NCI-H345 treated with DMSO at 0.1 percent for 48 hours (cell line): ENCODE data around the gene TBC1D22A.

Experiments
- DNase-seq: peaks from one replicate; lab custom pipeline; 2025; ENCODE audit not compliant: unreplicated experiment; lab: John Stamatoyannopoulos, UW

Gene TBC1D22A

GRCh38 chr22:46876357-46876934 lies 114.0 kb downstream of the TBC1D22A start:
- no peak for DNase-seq

DNA sequence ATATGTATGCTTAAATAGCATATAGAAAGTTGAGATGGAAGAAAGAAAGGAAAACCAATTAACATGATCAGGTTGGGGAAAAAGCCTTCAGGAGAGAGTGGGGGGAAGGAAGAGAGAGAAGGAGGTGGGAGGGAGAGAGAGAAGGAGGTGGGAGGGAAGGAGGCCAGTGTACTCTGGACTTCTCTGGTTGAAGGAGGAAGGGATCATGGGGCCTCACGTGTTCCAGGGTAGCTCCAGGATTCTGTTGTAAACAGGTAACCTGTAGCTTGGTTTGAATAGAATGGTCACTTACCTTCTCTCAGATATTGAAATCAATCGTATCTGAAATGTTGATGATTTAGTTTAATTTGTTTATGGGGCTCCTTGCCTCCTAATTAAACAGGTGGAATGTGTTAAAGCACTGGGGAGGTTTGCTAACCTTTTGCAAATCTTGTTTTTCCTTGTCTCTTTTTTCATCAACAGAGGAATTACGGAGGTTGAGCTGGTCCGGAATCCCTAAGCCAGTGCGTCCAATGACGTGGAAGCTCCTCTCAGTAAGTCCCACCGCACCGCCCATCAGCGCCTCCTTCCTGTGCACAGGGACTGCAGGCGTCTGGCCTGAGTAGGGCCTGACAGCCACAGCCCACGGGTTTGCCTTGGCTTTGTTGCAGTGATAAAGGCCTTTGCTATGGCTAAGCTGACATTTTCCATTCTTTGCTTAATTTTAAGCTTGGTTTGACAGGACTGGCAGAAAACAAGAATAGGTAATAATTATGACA lies 115.9 kb downstream of the TBC1D22A start:
- no peak for DNase-seq

- no peak for DNase-seq
Measured at GRCh38 chr22:46879083-46879482, 116.6 kb downstream of the TBC1D22A start.

DNA sequence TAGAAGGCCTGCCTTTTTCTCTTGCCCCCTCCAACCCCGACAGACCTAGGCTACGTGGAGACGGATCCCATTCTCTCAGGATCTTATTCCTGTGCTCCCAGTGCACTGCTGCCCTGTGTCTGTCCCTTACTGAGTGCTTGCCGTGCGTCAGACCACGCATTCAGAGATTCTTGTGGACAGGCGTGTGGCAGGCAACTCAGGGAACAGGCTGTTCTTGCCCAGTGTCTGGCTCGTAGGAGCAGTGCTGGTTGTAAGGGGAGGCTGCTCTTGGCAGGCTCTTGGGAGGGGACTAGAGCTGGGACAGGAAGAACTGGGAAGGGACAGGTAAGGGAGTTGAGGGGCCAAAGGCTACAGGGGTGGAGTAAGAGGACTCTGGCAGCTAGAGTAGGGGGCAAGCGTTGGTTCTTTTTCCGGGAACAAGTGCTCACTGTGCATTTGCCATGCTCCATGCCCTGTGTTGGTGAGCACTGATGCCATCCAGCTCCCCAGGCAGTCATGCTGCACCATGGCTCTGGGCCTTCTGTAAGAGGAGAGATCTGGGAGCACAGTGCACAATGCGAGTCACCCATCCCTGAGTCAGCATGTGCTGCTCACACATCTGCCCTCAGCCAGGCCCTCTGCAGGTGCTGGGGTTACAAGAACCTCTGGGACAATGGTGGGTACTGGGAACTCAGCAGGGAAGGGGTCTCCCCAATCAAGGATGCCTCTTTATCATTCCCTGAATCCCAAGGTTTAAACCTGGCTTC lies 119.1 kb downstream of the TBC1D22A start:
- no peak for DNase-seq

DNA sequence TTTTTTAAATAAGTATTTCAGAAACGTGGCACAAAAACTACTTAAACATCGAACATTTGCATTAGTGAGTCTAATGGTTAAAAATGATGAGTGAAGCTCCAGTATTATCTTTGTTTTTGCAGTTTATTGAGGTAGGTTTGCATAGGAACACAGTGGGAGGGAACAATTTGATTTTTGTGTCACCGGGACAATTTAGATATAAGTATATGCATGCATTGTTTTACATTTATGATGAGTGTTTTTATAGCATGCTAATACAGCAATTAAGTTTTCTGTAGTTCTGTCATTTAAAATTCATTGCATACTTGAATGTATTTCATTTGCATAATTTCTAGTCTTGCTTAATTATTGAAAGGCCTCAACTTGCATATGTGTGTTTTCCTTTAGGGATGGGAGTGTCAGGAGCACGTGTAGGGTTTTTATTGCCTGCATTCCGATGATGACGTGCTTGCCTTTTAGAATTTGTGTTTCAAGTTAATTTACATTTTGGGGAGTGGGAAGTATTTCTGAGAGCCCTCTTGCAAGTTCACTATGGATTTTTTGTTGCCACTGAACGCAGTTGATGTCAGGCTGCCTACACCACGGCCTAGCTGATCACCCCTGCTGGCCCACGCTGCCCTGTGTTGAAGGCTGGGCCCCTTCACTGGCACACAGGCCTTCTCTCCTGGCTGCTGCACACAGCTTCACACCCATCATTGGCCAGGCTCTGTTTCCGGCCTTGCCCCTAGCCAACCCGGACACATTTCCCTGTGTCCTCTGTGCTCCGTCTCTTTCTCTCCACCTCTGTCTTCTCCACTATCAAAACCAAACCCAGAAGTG lies 120.9 kb downstream of the TBC1D22A start:
- DNase-seq = no peak

DNA sequence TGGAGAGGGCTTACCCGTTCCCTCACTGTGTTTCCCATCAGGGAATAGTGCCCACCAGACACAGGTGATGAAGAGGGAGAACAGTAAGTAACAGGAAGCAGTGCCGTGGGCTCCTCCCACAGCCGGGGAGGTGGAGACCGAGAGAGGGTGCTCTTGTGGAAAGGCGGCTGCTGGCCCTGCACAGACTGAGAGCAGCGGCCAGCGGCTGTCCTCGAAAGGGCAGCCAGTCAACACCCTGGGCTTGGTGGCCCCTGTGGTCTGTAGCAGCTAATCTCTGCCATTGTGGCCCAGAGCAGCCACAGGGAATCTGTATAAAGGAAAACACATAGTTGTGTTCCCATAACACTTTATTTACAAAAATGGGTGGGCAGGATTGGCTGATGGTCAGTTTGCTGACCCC lies 121.9 kb downstream of the TBC1D22A start:
- DNase-seq = no peak

DNA sequence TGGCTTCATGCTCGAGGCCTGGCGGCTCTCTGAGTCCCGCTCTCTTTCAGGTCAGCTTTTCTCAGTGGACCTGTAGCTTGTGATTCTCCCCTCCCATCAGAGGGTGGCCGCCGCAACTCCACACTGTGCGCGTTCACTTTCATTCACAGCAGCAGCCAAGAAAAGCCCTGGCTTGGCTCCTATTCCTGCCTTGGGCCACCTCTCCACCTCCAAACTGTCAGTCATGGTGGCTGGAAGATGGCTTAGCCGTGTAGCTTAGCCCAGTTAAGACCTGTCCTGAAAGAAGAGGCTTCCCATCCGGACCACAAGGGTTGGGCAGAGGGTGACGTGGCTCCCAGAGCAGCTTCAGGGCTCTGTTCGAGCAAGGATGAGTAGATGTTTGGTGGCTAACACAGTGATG lies 125.5 kb downstream of the TBC1D22A start:
- no peak for DNase-seq

DNA sequence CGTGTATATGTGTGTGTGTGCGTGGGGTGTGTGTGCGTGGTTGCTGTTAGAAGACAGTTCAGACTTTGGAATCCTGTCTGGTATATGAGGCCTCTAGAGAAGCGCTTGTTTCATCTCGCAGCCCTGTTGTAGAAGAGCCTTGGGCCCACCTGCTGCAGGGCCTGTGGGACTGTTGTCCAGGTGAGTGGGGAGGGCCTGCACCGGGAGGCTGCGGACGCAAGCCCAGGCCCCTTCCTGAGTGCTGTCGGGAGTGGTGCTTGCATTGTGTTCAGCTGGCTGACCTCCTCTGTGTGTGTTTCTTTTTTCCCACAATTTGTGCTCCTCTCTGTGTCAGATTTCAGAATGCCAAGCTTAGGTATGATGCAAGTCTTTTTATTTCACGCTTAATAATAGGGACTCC lies 128.4 kb downstream of the TBC1D22A start:
- no peak for DNase-seq

- DNase-seq = no peak
Measured at GRCh38 chr22:46891382-46891951, 129.0 kb downstream of the TBC1D22A start.

DNA sequence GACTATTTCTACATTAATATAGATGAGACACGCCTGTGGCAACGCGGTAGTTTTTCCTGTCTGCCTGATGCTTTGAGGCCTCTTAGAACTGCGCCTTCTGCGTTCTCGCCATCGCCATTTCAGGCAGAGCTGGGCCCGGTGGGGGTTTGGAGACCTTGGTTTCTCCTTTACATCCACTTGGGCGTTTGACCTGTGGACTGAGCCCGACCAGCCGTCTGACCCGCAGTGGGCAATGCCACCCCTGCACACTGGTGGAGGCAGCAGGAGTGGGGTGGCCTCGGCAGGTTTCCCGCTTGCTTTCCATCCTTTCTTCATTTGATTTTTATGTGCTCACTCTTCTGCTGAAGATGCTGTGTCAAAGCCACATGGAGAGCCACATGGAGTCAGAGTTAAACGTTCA lies 130.4 kb downstream of the TBC1D22A start:
- no peak for DNase-seq

GRCh38 chr22:46893281-46894020 lies 131.0 kb downstream of the TBC1D22A start:
- no peak for DNase-seq

- no peak for DNase-seq
Measured at GRCh38 chr22:46894081-46894671, 131.7 kb downstream of the TBC1D22A start.

GRCh38 chr22:46894851-46895640 lies 132.6 kb downstream of the TBC1D22A start:
- no peak for DNase-seq

DNA sequence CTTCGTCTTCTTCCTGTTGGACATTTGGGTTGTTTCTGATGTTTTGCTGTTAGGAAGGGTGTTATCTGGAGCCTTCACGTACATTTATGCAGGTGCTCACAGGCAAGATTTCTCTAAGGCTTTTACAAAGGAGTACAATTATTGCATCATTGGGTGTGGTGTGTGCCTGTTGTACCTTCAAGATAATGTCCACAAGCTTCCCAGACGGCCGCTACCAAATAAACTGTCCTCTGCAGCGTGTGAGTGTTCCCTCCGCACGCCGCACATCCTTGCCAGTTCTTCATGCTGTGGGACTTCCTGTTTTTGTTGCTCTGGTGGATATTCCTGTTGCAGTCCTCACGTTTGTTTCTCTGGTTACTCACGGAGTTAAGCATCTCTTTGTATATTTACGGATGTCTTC lies 133.3 kb downstream of the TBC1D22A start:
- no peak for DNase-seq

DNA sequence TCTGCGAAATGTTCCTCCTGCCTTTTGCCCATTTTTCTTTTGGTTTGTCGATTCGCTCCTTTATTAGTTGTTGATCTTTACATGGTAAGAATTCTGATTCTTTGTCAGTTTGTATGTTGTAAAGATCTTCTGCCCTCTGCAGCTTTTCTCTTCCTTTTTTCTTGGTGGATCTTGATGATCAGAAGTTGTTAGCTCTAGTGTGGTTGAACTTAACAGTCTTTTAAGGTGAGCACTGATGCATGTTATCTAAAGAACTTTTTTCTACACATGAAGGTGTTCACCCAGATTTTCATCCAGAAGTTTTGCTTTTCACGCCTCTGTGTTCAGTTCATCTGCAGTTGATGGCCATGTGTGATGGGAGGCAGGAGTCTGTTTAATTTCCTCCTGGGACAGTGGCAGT lies 133.7 kb downstream of the TBC1D22A start:
- DNase-seq = no peak

DNA sequence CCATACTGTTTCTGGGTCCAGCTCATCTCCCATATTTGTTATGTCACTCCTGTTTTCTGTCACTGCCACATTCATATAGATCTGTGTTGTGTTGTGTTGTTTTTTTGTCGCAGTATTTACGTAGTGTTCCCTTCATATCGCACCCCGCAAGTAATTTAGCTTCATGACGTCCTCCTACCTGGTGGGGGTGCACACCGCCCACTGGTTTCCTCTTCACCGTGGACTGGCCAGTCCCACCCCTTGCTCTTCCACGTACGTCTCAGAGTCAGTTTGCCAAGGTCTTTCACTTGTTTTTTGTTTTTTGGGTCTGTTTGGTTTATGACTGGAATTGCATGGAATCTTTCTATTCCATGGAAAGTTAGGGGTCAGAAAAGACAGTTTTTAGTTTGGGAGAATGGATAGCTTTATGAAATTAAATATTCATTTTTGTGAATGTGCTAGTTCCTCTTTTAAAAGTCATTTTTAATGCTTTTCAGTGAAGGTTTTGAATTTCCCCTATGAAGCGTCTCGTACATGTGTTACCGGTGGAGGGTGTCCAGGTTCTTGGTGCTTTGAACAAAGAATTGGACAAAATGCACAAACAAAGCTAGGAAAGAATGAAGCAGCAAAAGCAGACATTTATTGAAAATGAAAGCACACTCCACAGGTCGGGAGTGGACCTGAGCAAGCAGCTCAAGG lies 134.3 kb downstream of the TBC1D22A start:
- no peak for DNase-seq

DNA sequence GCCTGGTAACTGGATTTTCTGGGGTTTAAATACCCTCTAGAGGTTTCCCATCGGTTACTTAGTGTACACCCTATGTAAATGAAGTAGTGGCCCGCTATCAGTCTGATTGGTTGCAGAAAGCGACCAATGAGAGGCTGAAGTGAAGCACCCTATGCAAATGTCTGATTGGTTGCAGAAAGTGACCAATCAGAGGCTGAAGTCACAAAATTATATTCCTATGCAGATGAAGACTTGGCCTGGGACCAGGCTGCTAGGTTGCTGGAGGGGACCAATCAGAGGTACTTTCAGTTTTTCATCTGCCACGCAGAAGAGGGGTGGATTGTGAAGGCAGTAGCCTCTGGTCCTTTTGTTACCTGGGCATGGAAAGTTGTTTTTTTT lies 134.8 kb downstream of the TBC1D22A start:
- DNase-seq = no peak

- DNase-seq = no peak
Measured at GRCh38 chr22:46900549-46900948, 138.1 kb downstream of the TBC1D22A start.

DNA sequence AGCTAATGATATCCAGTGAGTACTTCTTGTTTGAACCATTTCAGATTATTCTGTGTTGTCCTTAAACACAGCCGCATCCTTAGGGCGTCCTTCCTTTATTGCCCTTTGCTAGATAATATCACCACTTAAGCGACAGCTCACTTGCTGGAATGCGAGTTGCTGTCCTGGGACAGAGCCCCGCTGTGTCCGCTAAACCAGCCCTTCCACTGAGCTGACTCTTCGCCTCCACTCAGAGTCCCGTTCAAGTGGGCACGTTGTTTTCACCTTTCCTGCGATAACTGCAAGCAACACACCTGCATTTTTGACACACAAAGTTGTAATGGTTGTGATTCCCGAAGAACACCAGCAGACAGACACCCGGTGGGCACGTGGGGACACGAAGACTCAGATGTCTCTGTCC lies 140.0 kb downstream of the TBC1D22A start:
- no peak for DNase-seq
